ENCODE results near the gene CD36.
A peak's percentile ranks its signal among the peaks of the same experiment; 100 is the strongest.

Gene CD36

GRCh38 chr7:80637911-80638765, at the start of gene CD36:
Gene CD36, plus strand, starts transcription at chr7:80638642. Its CDS starts 8,099 bp downstream, at chr7:80646741.
- DNase-seq (ENCODE audit: low spot score) = peak; percentile 34

- DNase-seq (ENCODE audit: low spot score) = no peak
Observed at GRCh38 chr7:80589631-80590030, 48.8 kb upstream of the CD36 start.

- DNase-seq (ENCODE audit: low spot score) = no peak
Observed at GRCh38 chr7:80591654-80592053, 46.8 kb upstream of the CD36 start.

DNA sequence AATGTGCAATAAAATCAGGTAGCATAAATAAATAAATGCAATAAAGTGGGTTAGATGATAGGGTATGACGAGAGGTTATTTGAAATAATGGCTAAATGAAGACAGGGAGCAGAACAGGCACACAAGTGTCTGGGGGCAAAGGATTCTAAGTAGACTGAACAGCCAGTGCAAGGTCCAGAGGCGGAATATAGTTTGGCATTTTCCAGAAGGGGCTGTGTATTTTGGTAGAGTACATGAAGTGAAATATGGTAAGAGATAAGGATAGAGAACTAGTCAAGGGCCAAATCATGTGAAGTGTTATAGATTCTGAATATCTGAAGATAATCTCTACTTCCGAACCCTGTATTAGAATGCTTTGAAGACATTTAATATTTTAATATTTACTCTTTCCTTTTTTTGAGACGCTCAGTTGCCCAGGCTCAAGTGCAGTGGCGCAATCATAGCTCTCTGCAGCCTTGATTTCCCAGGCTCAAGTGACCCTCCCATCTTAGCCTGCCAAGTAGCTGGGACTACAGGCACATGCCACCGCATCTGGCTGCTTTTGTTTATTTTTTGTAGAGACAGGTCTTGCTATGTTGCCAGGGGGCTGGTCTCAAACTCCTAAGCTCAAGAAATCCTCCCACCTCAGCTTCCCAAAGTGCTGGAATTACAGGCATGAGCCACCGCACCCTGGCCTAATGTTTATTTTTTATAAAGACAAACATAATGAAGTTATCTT, 44.4 kb upstream of the CD36 start:
- no peak for DNase-seq (ENCODE audit: low spot score)

DNA sequence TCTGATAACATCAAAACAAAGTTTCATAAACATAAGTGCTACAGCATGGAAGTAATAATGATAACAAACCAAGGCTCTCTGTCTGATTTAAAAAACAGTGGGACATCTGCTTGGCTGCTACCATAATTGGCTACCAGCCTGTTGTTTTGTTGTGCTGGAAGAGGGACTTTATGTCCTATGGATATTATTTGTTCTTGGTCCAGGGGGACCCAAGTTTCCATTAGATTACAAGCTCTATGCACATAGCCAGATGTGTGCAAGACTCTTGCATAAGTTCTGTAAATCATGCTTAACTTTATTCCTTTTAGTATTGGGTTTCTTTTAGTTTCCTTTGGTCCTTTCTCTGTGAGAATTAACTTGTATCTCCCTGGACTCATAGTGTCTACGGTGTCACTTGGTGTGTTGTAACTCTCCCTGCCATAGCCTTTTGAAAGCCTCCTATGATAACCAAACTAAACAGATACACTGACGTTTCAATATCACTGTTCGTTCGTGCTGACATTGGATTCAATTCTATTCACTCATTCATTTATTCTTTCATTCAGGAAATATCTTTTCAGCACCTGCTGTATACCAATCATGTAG, 41.4 kb upstream of the CD36 start:
- DNase-seq (ENCODE audit: low spot score) = no peak

- DNase-seq (ENCODE audit: low spot score) = no peak
Observed at GRCh38 chr7:80597875-80598274, 40.6 kb upstream of the CD36 start.

DNA sequence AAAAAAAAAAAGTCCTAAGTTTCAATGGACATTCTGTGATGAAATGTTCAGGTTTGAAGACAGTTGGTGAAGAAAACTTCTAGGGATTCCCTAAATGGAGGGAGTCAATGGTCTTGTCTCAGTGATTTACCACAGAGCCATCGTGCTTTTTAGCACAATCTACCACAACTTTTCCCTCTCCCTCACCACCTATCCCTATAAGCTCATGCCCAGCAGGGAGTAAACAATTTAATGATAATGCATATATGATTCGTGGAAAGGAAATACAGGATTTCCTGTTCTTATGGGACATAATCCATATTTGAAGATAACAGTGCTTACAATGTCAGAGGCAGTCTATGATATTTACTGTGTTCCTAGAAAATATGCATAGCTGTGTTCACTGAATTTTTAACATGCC, 38.4 kb upstream of the CD36 start:
- DNase-seq (ENCODE audit: low spot score) = no peak

- DNase-seq (ENCODE audit: low spot score) = no peak
Observed at GRCh38 chr7:80601999-80602398, 36.4 kb upstream of the CD36 start.

DNA sequence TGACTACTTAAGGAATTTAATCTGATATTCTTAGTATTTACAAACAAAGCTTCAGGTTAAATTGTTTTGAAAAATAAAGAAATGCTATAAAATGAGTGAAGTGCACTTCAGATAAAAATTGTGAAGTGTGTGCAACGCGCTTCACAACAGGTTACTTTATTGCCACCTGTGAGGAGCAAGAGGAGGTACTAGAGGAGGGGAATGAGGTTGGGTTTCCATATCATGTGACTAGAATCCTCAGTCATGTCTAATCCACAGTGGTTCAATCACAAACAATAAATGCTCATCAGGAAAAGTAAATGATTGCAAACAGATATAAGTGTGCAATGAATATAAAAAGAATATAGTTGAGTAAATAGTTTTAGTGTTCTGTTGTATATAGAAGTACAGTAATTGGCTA, 34.5 kb upstream of the CD36 start:
- no peak for DNase-seq (ENCODE audit: low spot score)

GRCh38 chr7:80604436-80604835, 34.0 kb upstream of the CD36 start:
- DNase-seq (ENCODE audit: low spot score) = no peak

DNA sequence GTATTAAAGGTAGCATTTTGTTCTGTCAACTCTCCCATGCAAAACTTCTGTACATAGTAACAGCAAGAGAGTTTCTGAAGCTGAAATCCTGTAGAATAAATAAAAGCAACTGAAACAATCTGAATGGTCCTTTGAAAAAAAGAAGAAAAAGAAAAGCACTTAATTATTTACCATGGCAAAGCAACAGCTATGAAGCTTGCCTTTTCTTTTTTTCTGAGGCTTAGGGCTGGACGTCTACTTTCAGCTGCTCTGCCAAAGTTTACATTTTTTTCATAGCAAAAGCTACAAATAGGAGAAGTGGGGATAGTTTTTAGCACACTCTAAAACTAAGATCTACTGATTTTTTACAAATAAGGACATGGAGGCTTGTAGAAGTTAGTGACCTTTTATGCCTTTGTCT, 31.3 kb upstream of the CD36 start:
- DNase-seq (ENCODE audit: low spot score) = no peak

DNA sequence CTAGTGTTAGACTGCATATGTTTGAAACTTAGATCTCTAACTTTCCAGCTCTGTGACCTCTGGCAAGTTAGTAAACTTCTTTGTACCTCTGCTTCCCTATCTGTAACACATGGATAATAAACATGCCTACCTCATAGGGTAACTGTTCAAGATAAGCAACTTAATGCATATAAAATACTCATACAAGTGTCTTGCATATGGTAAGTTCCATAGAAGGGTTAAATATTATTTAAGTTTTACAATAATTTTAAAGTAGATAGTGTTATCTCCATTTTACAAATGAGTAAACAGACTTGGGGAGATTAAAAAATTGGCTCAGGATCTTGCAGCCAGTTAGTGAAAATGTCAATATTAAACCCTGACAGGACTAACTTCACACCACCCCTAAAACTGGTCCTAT, 30.1 kb upstream of the CD36 start:
- DNase-seq (ENCODE audit: low spot score) = peak; percentile 63

DNA sequence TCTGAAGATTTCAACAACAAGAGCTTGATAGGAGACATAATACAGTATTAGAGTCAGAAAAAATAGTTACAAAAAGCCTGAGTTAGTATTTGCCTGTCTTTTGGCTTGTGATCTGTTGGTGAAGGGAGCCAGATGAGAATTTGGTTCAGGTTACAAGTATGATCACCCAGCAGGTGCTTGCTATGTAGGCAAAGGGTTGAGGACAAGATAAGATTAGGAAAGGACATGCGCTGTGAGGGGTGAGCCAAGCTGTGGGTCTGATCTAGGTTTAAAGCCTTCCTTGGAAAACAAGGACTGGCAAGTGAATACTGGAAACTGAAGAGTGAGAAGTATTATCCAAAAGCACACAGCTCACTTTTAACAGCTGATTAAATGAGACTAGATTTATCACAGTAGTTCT, 28.7 kb upstream of the CD36 start:
- no peak for DNase-seq (ENCODE audit: low spot score)

DNA sequence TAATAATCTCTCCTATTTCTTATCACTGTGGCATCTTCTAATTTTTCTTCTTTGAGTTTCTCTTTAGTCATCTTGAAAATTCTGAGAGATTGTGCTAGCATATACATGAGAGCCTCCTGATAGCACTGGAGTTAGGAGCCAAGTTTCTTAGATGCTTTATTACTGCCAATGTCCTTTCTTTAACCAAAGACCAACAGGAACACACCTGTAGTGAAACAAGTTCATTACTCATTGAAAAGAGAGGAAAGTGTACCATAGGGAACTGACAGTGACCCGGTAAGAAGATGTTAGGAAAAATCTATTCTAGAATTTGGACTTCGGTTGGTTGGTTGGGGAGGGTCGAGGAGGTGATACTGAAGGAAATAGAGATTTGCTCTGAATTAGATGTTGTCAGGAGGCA, 27.1 kb upstream of the CD36 start:
- DNase-seq (ENCODE audit: low spot score) = no peak

DNA sequence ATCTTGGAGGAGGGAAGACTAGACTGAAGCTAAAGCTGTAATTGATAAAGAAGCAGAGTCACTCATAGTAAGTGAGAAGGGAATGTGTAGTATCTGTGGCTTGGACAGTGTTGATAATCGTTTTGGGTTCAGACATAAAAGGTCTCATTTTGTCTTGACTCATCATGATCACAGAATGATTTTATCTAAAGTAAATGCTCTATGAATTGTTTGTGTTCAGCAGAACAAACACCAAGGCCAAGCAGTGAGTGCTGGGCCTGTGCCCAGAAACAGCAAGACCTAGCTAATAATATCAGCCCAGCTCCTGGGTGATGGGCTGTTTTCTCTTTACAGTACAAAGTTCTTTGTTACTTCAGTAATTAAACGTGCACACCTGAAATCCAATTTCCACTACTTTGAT, 26.7 kb upstream of the CD36 start:
- no peak for DNase-seq (ENCODE audit: low spot score)

DNA sequence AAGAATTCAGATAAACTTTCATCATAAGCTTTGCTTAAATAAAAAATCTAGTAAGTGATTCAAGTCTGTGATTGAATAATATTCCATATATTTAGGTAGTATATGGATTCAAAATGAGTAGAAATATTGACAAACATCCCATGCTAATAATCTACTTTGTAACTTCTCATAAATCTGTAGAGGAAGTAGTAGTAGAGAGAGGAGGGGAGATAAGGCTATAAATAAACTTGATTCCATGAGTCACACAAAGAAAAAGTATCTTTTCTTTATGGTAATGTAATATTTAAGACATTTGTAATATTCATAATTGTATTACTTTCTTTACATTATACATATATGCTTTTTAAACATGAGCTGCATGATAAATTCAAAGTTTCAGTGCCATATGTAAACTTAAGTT, 25.6 kb upstream of the CD36 start:
- DNase-seq (ENCODE audit: low spot score) = no peak

GRCh38 chr7:80613519-80613918, 24.9 kb upstream of the CD36 start:
- DNase-seq (ENCODE audit: low spot score) = no peak

DNA sequence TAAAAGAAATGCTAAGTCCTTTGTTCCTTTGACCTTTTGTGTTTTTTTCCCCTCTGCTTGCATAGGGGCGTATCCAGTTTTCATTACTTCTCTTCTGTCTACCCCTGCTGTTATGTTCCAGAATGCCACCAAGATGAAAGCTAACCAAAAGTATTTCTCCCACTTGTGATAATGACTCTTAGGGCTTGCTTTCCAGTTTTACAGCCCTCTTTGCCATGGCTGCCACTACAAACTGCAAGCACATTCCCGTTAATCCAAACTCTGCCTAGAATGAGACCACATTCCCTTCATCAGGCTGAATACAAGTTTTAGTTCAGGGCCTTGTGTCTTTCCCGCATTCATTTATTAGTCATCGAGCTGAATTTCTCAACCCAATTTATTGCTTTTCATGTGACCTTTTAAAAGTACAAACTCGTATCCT, 23.6 kb upstream of the CD36 start:
- no peak for DNase-seq (ENCODE audit: low spot score)

DNA sequence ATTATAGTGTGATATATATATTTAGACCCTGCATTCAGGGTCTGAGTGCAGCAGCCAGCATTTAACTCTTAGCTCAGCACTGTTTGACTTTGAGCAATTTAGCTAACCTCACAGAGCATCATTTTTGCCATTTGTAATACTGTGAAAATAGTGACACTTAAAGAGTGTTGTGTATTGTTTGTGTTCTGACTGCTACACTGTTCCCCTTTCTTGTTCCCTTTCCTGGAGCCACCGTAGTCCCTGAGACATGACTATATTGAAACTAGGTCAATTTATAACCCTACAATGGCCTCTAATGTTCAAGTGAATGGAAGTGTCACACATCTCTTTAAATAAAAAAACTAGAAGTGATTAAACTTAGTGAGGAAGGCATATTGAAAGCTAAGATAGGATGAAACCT, 20.3 kb upstream of the CD36 start:
- no peak for DNase-seq (ENCODE audit: low spot score)

DNA sequence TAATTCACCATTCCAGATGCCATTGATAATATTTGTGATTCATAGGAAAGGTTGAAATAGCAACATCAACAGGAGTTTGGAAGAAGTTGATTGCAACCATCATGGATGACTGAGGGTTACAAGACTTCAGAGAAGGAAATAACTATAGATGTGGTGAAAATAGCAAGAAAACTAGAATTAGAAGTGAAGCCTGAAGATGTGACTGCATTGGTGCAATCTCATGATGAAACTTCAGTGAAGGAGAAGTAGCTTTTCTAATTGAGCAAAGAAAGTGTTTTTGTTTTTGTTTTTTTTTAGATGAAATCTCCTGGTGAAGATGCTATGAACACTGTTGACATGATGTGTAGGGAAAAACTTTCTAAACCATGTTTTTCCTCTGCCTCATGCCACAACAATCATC, 18.7 kb upstream of the CD36 start:
- no peak for DNase-seq (ENCODE audit: low spot score)

- no peak for DNase-seq (ENCODE audit: low spot score)
Observed at GRCh38 chr7:80622541-80622940, 15.9 kb upstream of the CD36 start.

DNA sequence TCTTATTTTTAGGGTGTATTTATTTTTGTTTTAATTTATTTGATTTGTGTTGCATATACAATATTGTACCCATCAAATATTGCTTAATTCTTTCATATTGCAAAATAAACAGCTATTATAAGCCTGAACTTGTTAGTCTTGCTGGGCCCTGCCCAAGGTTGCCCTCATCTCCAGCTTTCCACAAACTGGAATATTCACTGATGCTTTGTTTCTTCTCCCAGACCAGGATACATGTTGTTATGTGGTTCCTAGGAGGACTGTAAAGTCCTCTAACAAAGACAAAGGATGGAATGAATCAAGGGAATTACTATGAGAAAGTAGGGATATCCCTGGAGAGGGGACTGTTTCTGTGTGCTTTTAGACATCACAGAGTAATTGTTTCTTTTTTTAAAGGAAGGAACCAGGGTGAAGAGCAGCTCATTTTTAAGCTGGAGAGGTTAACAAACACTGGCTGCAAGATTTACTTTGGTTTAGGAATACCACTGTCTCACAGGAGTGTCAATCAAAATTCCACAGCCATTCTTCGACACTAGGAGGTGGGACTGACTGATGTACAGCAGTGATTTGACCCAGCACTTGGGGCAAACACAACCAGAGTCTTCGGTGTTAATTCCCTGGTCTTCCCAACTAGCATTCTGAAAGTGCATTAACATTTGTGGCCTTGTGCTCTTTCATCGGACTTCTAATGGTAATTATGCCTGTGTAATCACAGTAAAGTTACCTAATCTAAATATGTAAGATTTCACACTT, 14.8 kb upstream of the CD36 start:
- no peak for DNase-seq (ENCODE audit: low spot score)

GRCh38 chr7:80624763-80625162, 13.7 kb upstream of the CD36 start:
- DNase-seq (ENCODE audit: low spot score) = no peak

Measured in hematopoietic multipotent progenitor cell treated with erythropoietin and hydrocortisone succinate and interleukin-3 and kit ligand, for 15 days (in vitro differentiated cells).